ENCODE data around the gene GATA2.

The GATA2 gene

DNA sequence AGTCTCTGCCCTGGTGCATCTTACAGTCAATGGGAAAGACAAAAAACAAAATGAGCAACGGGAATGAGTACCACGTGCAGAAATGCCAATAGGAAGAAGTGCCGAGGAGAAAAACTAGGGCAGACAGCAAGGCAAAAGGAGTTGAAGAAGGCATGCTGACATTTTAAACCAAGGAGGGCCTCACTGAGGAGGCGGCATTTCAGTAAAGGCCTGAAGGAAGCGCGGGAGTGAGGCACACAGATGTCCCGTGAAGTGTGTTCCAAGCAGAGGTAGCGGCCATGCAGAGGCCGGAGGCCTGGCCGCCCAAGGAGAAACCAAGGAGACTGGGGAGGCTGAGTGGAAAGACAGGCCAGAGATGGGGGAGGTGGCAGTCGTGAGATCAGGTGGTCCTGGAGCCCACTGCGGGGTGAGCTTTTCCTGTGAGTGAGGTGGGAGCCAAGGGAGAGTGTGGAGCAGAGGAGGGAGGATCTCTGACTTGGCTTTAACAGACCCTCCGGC, 61.1 kb downstream of the GATA2 start:
- no peak overlapping the region for H3K27ac ChIP-seq (ENCODE audit: low read depth, low read length)
- H3K4ac ChIP-seq (ENCODE audit: low read depth, low read length) = no peak overlapping the region
- H3K4me3 ChIP-seq (ENCODE audit: low read depth, low read length) = no peak overlapping the region
- no peak overlapping the region for H2BK5ac ChIP-seq (ENCODE audit: low read depth, low read length, poor library complexity)
- peak in 1 of 2 donors; percentile 37 for DNase-seq
- no peak overlapping the region for H3K23ac ChIP-seq (ENCODE audit: low read length)
- H3K9ac ChIP-seq (ENCODE audit: low read length) = no peak overlapping the region
- peaks cover 42% of the 10 kb centered on the region for H3K79me1 ChIP-seq (ENCODE audit: low read length)
- peak overlapping the region; percentile 35 for H3K18ac ChIP-seq (ENCODE audit: low read length)
- H3K4me2 ChIP-seq (ENCODE audit: low read length) = peak overlapping the region; percentile 70
- H2AK5ac ChIP-seq (ENCODE audit: low read length) = no peak overlapping the region
- WGBS (ENCODE audit: extremely low coverage, insufficient coverage, insufficient read length) = no CpG with 5 or more reads among the region's 13 CpGs
- H4K91ac ChIP-seq (ENCODE audit: low read depth, low read length) = peak overlapping the region; percentile 94
- no peak overlapping the region for H3K14ac ChIP-seq (ENCODE audit: low read length)
- H3K9me3 ChIP-seq (ENCODE audit: insufficient read depth, low read depth, low read length) = no peaks in the 10 kb centered on the region
- no peak overlapping the region for H4K12ac ChIP-seq (ENCODE audit: low read depth, low read length)
- H2AFZ ChIP-seq (ENCODE audit: insufficient read depth, low read length, poor library complexity) = no peak overlapping the region
- peak overlapping the region; percentile 42 for H2BK12ac ChIP-seq (ENCODE audit: low read length)
- H3K79me2 ChIP-seq (ENCODE audit: control insufficient read depth, insufficient read depth, low read length, poor library complexity) = peaks cover 11% of the 10 kb centered on the region
- peaks cover 37 to 49% of the 10 kb centered on the region in 2 experiments for H3K4me1 ChIP-seq (ENCODE audit: control insufficient read depth in 1 of 2, insufficient read depth in 2 of 2, low read length in 2 of 2)
- no peaks in the 10 kb centered on the region for H3K27me3 ChIP-seq (ENCODE audit: insufficient read depth, low read length)
- no peaks in the 10 kb centered on the region for H3K36me3 ChIP-seq (ENCODE audit: control insufficient read depth in 1 of 2, insufficient read depth in 2 of 2, low read length in 2 of 2)
- H2BK120ac ChIP-seq (ENCODE audit: insufficient read depth, low read length, poor library complexity) = peak overlapping the region; percentile 82
- H4K8ac ChIP-seq (ENCODE audit: low read depth, low read length) = peak overlapping the region; percentile 40

GRCh38 chr3:128430731-128431130, 62.3 kb downstream of the GATA2 start:
- H2BK120ac ChIP-seq (ENCODE audit: insufficient read depth, low read length, poor library complexity) = no peak overlapping the region
- H3K23ac ChIP-seq (ENCODE audit: low read length) = no peak overlapping the region
- H3K27me3 ChIP-seq (ENCODE audit: insufficient read depth, low read length) = no peaks in the 10 kb centered on the region
- no CpG with 5 or more reads among the region's 8 CpGs for WGBS (ENCODE audit: extremely low coverage, insufficient coverage, insufficient read length)
- peak overlapping the region; percentile 52 for H4K91ac ChIP-seq (ENCODE audit: low read depth, low read length)
- peak overlapping the region; percentile 45 for H2AK5ac ChIP-seq (ENCODE audit: low read length)
- no peak overlapping the region for H2BK5ac ChIP-seq (ENCODE audit: low read depth, low read length, poor library complexity)
- no peak for DNase-seq
- H3K9me3 ChIP-seq (ENCODE audit: insufficient read depth, low read depth, low read length) = no peaks in the 10 kb centered on the region
- no peak overlapping the region for H2BK12ac ChIP-seq (ENCODE audit: low read length)
- no peak overlapping the region for H3K4me2 ChIP-seq (ENCODE audit: low read length)
- H3K14ac ChIP-seq (ENCODE audit: low read length) = peak overlapping the region; percentile 30
- no peak overlapping the region for H3K4ac ChIP-seq (ENCODE audit: low read depth, low read length)
- H4K8ac ChIP-seq (ENCODE audit: low read depth, low read length) = no peak overlapping the region
- H2AFZ ChIP-seq (ENCODE audit: insufficient read depth, low read length, poor library complexity) = no peak overlapping the region
- peaks cover 41% of the 10 kb centered on the region for H3K79me1 ChIP-seq (ENCODE audit: low read length)
- no peak overlapping the region for H3K4me3 ChIP-seq (ENCODE audit: low read depth, low read length)
- H3K18ac ChIP-seq (ENCODE audit: low read length) = no peak overlapping the region
- H4K12ac ChIP-seq (ENCODE audit: low read depth, low read length) = no peak overlapping the region
- no peak overlapping the region for H3K9ac ChIP-seq (ENCODE audit: low read length)
- peaks cover 34 to 46% of the 10 kb centered on the region in 2 experiments for H3K4me1 ChIP-seq (ENCODE audit: control insufficient read depth in 1 of 2, insufficient read depth in 2 of 2, low read length in 2 of 2)
- peaks cover 8% of the 10 kb centered on the region for H3K79me2 ChIP-seq (ENCODE audit: control insufficient read depth, insufficient read depth, low read length, poor library complexity)
- no peak overlapping the region for H3K27ac ChIP-seq (ENCODE audit: low read depth, low read length)
- no peaks in the 10 kb centered on the region for H3K36me3 ChIP-seq (ENCODE audit: control insufficient read depth in 1 of 2, insufficient read depth in 2 of 2, low read length in 2 of 2)

DNA sequence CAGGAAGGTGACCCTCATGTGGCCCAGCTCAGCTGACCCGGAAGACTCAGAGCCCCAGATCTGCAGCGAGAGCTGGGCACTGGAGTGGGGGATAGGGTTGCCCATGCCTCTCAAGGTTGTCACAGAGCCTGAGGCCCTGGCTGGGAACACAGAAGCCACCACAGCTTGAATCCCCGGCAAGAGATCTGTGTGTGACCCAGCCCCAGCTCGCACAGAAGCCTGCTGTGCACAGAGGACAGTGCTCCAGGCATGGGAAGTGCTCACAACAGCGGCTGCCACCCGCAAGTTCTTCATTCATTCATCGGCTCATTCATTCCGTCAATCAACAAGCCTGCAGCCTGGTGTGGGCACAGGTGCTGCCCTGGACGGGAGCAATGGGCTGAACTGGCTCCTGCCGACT, 62.7 kb downstream of the GATA2 start:
- H3K18ac ChIP-seq (ENCODE audit: low read length) = no peak overlapping the region

GRCh38 chr3:128429751-128430150, 63.2 kb downstream of the GATA2 start:
- H3K14ac ChIP-seq (ENCODE audit: low read length) = no peak overlapping the region
- peaks cover 34% of the 10 kb centered on the region for H3K79me1 ChIP-seq (ENCODE audit: low read length)
- H2AK5ac ChIP-seq (ENCODE audit: low read length) = peak overlapping the region; percentile 0
- no peak for DNase-seq
- no peaks in the 10 kb centered on the region for H3K9me3 ChIP-seq (ENCODE audit: insufficient read depth, low read depth, low read length)
- H3K4me3 ChIP-seq (ENCODE audit: low read depth, low read length) = no peak overlapping the region
- WGBS (ENCODE audit: extremely low coverage, insufficient coverage, insufficient read length) = no CpG with 5 or more reads among the region's 8 CpGs
- peaks cover 29 to 38% of the 10 kb centered on the region in 2 experiments for H3K4me1 ChIP-seq (ENCODE audit: control insufficient read depth in 1 of 2, insufficient read depth in 2 of 2, low read length in 2 of 2)
- H2AFZ ChIP-seq (ENCODE audit: insufficient read depth, low read length, poor library complexity) = no peak overlapping the region
- no peak overlapping the region for H2BK120ac ChIP-seq (ENCODE audit: insufficient read depth, low read length, poor library complexity)
- no peak overlapping the region for H3K23ac ChIP-seq (ENCODE audit: low read length)
- no peak overlapping the region for H3K4me2 ChIP-seq (ENCODE audit: low read length)
- H2BK5ac ChIP-seq (ENCODE audit: low read depth, low read length, poor library complexity) = no peak overlapping the region
- H3K9ac ChIP-seq (ENCODE audit: low read length) = no peak overlapping the region
- H4K12ac ChIP-seq (ENCODE audit: low read depth, low read length) = no peak overlapping the region
- H3K27me3 ChIP-seq (ENCODE audit: insufficient read depth, low read length) = no peaks in the 10 kb centered on the region
- H3K18ac ChIP-seq (ENCODE audit: low read length) = no peak overlapping the region
- no peak overlapping the region for H4K91ac ChIP-seq (ENCODE audit: low read depth, low read length)
- no peaks in the 10 kb centered on the region for H3K36me3 ChIP-seq (ENCODE audit: control insufficient read depth in 1 of 2, insufficient read depth in 2 of 2, low read length in 2 of 2)
- H3K27ac ChIP-seq (ENCODE audit: low read depth, low read length) = no peak overlapping the region
- H2BK12ac ChIP-seq (ENCODE audit: low read length) = no peak overlapping the region
- H3K79me2 ChIP-seq (ENCODE audit: control insufficient read depth, insufficient read depth, low read length, poor library complexity) = peaks cover 5% of the 10 kb centered on the region
- H4K8ac ChIP-seq (ENCODE audit: low read depth, low read length) = no peak overlapping the region
- H3K4ac ChIP-seq (ENCODE audit: low read depth, low read length) = no peak overlapping the region

More for the DNA sequence above, 62.7 kb downstream of the GATA2 start:
- no peak overlapping the region for H2BK12ac ChIP-seq (ENCODE audit: low read length)
- peak overlapping the region; percentile 52 for H4K91ac ChIP-seq (ENCODE audit: low read depth, low read length)
- H3K4me1 ChIP-seq (ENCODE audit: control insufficient read depth in 1 of 2, insufficient read depth in 2 of 2, low read length in 2 of 2) = peaks cover 30 to 42% of the 10 kb centered on the region in 2 experiments
- H3K79me1 ChIP-seq (ENCODE audit: low read length) = peaks cover 37% of the 10 kb centered on the region
- H2BK5ac ChIP-seq (ENCODE audit: low read depth, low read length, poor library complexity) = no peak overlapping the region
- no peak overlapping the region for H3K9ac ChIP-seq (ENCODE audit: low read length)
- H2AFZ ChIP-seq (ENCODE audit: insufficient read depth, low read length, poor library complexity) = no peak overlapping the region
- no peak overlapping the region for H3K4ac ChIP-seq (ENCODE audit: low read depth, low read length)
- no peak for DNase-seq
- H2AK5ac ChIP-seq (ENCODE audit: low read length) = peak overlapping the region; percentile 45
- H4K12ac ChIP-seq (ENCODE audit: low read depth, low read length) = no peak overlapping the region
- H3K9me3 ChIP-seq (ENCODE audit: insufficient read depth, low read depth, low read length) = no peaks in the 10 kb centered on the region
- no peak overlapping the region for H2BK120ac ChIP-seq (ENCODE audit: insufficient read depth, low read length, poor library complexity)
- H3K36me3 ChIP-seq (ENCODE audit: control insufficient read depth in 1 of 2, insufficient read depth in 2 of 2, low read length in 2 of 2) = no peaks in the 10 kb centered on the region
- no peak overlapping the region for H3K4me2 ChIP-seq (ENCODE audit: low read length)
- no peak overlapping the region for H3K4me3 ChIP-seq (ENCODE audit: low read depth, low read length)
- no CpG with 5 or more reads among the region's 10 CpGs for WGBS (ENCODE audit: extremely low coverage, insufficient coverage, insufficient read length)
- H3K27ac ChIP-seq (ENCODE audit: low read depth, low read length) = no peak overlapping the region
- peaks cover 5% of the 10 kb centered on the region for H3K79me2 ChIP-seq (ENCODE audit: control insufficient read depth, insufficient read depth, low read length, poor library complexity)
- H4K8ac ChIP-seq (ENCODE audit: low read depth, low read length) = no peak overlapping the region
- H3K23ac ChIP-seq (ENCODE audit: low read length) = no peak overlapping the region
- H3K14ac ChIP-seq (ENCODE audit: low read length) = peak overlapping the region; percentile 30
- no peaks in the 10 kb centered on the region for H3K27me3 ChIP-seq (ENCODE audit: insufficient read depth, low read length)
